IMR-90 (cell line): ENCODE results near the gene ERN1. TPM values are rescaled to one million over a fixed set of nuclear protein-coding genes. Genes with fewer than 3 reads are reported as not detected.

Experiments
- ATAC-seq: fragments of 200-7000 bp; cut with Tn5 transposase; 2 replicates; pipeline ENCODE4 v1.9.1; 2020; ENCODE audit warnings: low read depth, mild to moderate bottlenecking, moderate library complexity
- BruUV-seq: library from RNA; stranded (reverse); fragments of 400-500 nt; replicated peaks from 2 replicates; lab custom pipeline; 2021; lab: Mats Ljungman, UMichigan
- CTCF ChIA-PET: fragments of 300-600 bp; formaldehyde crosslinking; extraction: SDS; loops from one replicate; lab custom pipeline; 2021; ENCODE audit warnings: antibody characterized with exemption; lab: Yijun Ruan, JAX
- POLR2A ChIA-PET: fragments of 300-600 bp; sonication (Branson Sonifier 250); formaldehyde crosslinking; loops from one replicate; lab custom pipeline; 2022; ENCODE audit warnings: antibody characterized with exemption; ENCODE audit not compliant: unreplicated experiment; lab: Charles Lee
- DNase-seq: peaks from one replicate; pipeline ENCODE4 v3.0.0; 2013
- H2AFZ ChIP-seq: replicated peaks from 2 replicates; pipeline ENCODE3; 2013; ENCODE audit warnings: low read length, mild to moderate bottlenecking; ENCODE audit not compliant: poor library complexity
- H2AK5ac ChIP-seq: 2 replicates; pipeline ENCODE4 v1.6.1; 2013; ENCODE audit warnings: low read depth, low read length, inconsistent platforms
- H2AK9ac ChIP-seq: replicated peaks from 2 replicates; pipeline ENCODE3; 2013; ENCODE audit warnings: mild to moderate bottlenecking, low read depth, low read length, moderate library complexity; ENCODE audit not compliant: poor library complexity
- H2BK120ac ChIP-seq: 2 replicates; pipeline ENCODE4 v1.6.1; 2013; ENCODE audit warnings: low read depth, low read length, inconsistent platforms
- H2BK15ac ChIP-seq: 3 replicates; pipeline ENCODE4 v1.6.1; 2013; ENCODE audit warnings: low read depth, low read length, inconsistent platforms
- H2BK20ac ChIP-seq: 2 replicates; pipeline ENCODE4 v1.6.1; 2013; ENCODE audit warnings: low read depth, mild to moderate bottlenecking, inconsistent platforms, low read length, moderate library complexity
- H2BK5ac ChIP-seq: 2 replicates; pipeline ENCODE4 v1.6.1; 2013; ENCODE audit warnings: mild to moderate bottlenecking, low read depth, low read length, inconsistent platforms; ENCODE audit not compliant: poor library complexity, severe bottlenecking
- H3K14ac ChIP-seq: replicated peaks from 2 replicates; pipeline ENCODE4 v1.6.1; 2013; ENCODE audit warnings: low read depth, low read length, inconsistent platforms
- H3K18ac ChIP-seq: 2 replicates; pipeline ENCODE4 v1.6.1; 2013; ENCODE audit warnings: low read depth, low read length, control low read depth
- H3K23ac ChIP-seq: 2 replicates; pipeline ENCODE4 v1.6.1; 2013; ENCODE audit warnings: low read depth, low read length, inconsistent platforms
- H3K27ac ChIP-seq: 2 replicates; pipeline ENCODE4 v1.5.1; 2013; ENCODE audit warnings: mild to moderate bottlenecking, control low read depth, low read length; ENCODE audit not compliant: insufficient read depth
- H3K27me3 ChIP-seq: 2 replicates; pipeline ENCODE4 v1.6.1; 2013; ENCODE audit warnings: low read length; ENCODE audit not compliant: control insufficient read depth, insufficient read depth
- H3K36me3 ChIP-seq: 2 replicates; pipeline ENCODE4 v1.6.1; 2013; ENCODE audit warnings: low read length, mixed read lengths; ENCODE audit not compliant: control insufficient read depth, insufficient read depth
- H3K4ac ChIP-seq: 2 replicates; pipeline ENCODE4 v1.6.1; 2013; ENCODE audit warnings: low read depth, low read length, inconsistent platforms
- H3K4me1 ChIP-seq: 2 replicates; pipeline ENCODE4 v1.6.1; 2013; ENCODE audit warnings: low read length, mixed read lengths; ENCODE audit not compliant: control insufficient read depth, insufficient read depth
- H3K4me2 ChIP-seq: 2 replicates; pipeline ENCODE4 v1.6.1; 2013; ENCODE audit warnings: low read depth, mild to moderate bottlenecking, control low read depth, low read length, moderate library complexity
- H3K4me3 ChIP-seq: 2 replicates; pipeline ENCODE4 v1.5.1; 2013; ENCODE audit warnings: low read depth, mild to moderate bottlenecking, control low read depth, low read length, moderate library complexity; ENCODE audit not compliant: insufficient read depth
- H3K56ac ChIP-seq: 2 replicates; pipeline ENCODE4 v1.6.1; 2013; ENCODE audit warnings: low read length, inconsistent platforms; ENCODE audit not compliant: insufficient read depth; ENCODE audit errors: extremely low read depth
- H3K79me1 ChIP-seq, 2 experiments: 2 replicates each; pipeline ENCODE4 v1.6.1; 2013; ENCODE audit warnings: low read length in 2 of 2, inconsistent platforms in 1 of 2, low read depth in 1 of 2
- H3K9ac ChIP-seq: 2 replicates; pipeline ENCODE4 v1.6.1; 2013; ENCODE audit warnings: low read depth, low read length, control low read depth
- H3K9me1 ChIP-seq: 2 replicates; pipeline ENCODE4 v1.6.1; 2013; ENCODE audit warnings: low read length, inconsistent platforms; ENCODE audit not compliant: insufficient read depth
- H3K9me3 ChIP-seq: 2 replicates; pipeline ENCODE4 v1.6.1; 2013; ENCODE audit warnings: low read length; ENCODE audit not compliant: control insufficient read depth, insufficient read depth
- H4K20me1 ChIP-seq: 2 replicates; pipeline ENCODE4 v1.6.1; 2013; ENCODE audit warnings: low read length, inconsistent platforms; ENCODE audit not compliant: insufficient read depth
- H4K5ac ChIP-seq: 2 replicates; pipeline ENCODE4 v1.6.1; 2013; ENCODE audit warnings: mild to moderate bottlenecking, low read depth, low read length, control low read depth
- H4K8ac ChIP-seq, 2 experiments: 2 replicates each; pipeline ENCODE4 v1.6.1; 2013; ENCODE audit warnings: low read depth in 2 of 2, low read length in 2 of 2, control low read depth in 1 of 2, inconsistent platforms in 1 of 2
- H4K91ac ChIP-seq: 2 replicates; pipeline ENCODE4 v1.6.1; 2013; ENCODE audit warnings: low read depth, low read length, inconsistent platforms; ENCODE audit not compliant: insufficient read depth
- CEBPB ChIP-seq: IDR thresholded peaks from 2 replicates; pipeline ENCODE4 v1.6.1; 2012; ENCODE audit warnings: low read depth, low read length, improper control_type of control experiment
- CTCF ChIP-seq: conservative IDR thresholded peaks from 2 replicates; pipeline ENCODE4 v1.5.1; 2012; ENCODE audit warnings: mild to moderate bottlenecking, low read depth, low read length, improper control_type of control experiment
- RFX5 ChIP-seq: IDR thresholded peaks from 2 replicates; pipeline ENCODE4 v1.8.0; 2012; ENCODE audit warnings: low read depth, mild to moderate bottlenecking, low read length, moderate library complexity
- WGBS, 2 experiments: methylation state at CpG; one replicate each; pipeline versions ENCODE4 v1.1.5 to v1.1.7; 2013; ENCODE audit warnings: missing lambda C conversion rate in 2 of 2; ENCODE audit not compliant: insufficient read length in 1 of 2; ENCODE audit errors: extremely low coverage in 2 of 2; 5-methylcytosine and 5-hydroxymethylcytosine counted together
- dilution Hi-C: fragments of 300-500 bp; cut with HindIII; formaldehyde crosslinking; loops from one replicate; pipeline ENCODE4 v1.14.3; 2018; ENCODE audit warnings: low sequenced_read_pairs; ENCODE audit not compliant: unreplicated experiment
- in situ Hi-C: fragments of 300-500 bp; cut with MboI; formaldehyde crosslinking; loops from 3 replicates; pipeline ENCODE4 v1.14.3; 2019; ENCODE audit warnings: low sequenced_read_pairs, inconsistent platforms, mixed read lengths
- intact Hi-C: fragments of 100-400 bp; cut with micrococcal nuclease; formaldehyde crosslinking; loops from 2 replicates; pipeline ENCODE4 v1.10.0; 2022
- polyA plus RNA-seq, 3 experiments: library from polyadenylated mRNA; depleted of rRNA; stranded (reverse); fragments of >200 nt; gene quantifications; 2 replicates each; pipeline ENCODE4 v1.2.3, GENCODE V29; 2012; ENCODE audit warnings: low replicate concordance in 1 of 3
- total RNA-seq: library from RNA; depleted of rRNA; stranded (reverse); fragments of >200 nt; gene quantifications from 2 replicates; pipeline ENCODE4 v1.2.3, GENCODE V29; 2012
- TF ChIP-seq, protein P1 (sequence below): fragments of 150-350 bp; IDR thresholded peaks from 2 replicates; pipeline ENCODE4 v1.6.1; 2017; ENCODE audit warnings: mild to moderate bottlenecking, antibody characterized with exemption, low read length, low read depth

ERN1 gene
- total and polyA plus RNA-seq, 2 of the 4 experiments (the other 2 are of a cell fraction): 2.7 to 4.1 TPM

- H3K23ac ChIP-seq: no peak overlapping the region
- H2BK15ac ChIP-seq: no peak overlapping the region
- no peak overlapping the region for H2AK5ac ChIP-seq
- BruUV-seq: no TSS peak
- dilution Hi-C loops (no loop called here), intact Hi-C loops (no loop called here), in situ Hi-C loops (no loop called here)
- no peak overlapping the region for H4K91ac ChIP-seq
- no peak overlapping the region for H3K9ac ChIP-seq
- no peak for TF ChIP-seq CEBPB
- no peak for TF ChIP-seq RFX5
- TF ChIP-seq, protein P1, sequence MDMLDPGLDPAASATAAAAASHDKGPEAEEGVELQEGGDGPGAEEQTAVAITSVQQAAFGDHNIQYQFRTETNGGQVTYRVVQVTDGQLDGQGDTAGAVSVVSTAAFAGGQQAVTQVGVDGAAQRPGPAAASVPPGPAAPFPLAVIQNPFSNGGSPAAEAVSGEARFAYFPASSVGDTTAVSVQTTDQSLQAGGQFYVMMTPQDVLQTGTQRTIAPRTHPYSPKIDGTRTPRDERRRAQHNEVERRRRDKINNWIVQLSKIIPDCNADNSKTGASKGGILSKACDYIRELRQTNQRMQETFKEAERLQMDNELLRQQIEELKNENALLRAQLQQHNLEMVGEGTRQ: no peak
- no peak for TF ChIP-seq CTCF
- no peak overlapping the region for H2AK9ac ChIP-seq
- ATAC-seq: no peak
- H3K9me1 ChIP-seq: peaks cover 11% of the 10 kb centered on the region; the same call in 1 of the 2 replicates
- H3K79me1 ChIP-seq: no peaks in the 10 kb centered on the region; a peak in 1 of 4 replicates
- H3K4me2 ChIP-seq: no peak overlapping the region
- ChIA-PET CTCF (no interaction called here), POLR2A (no interaction called here)
- no peaks in the 10 kb centered on the region for H3K27me3 ChIP-seq
- H3K56ac ChIP-seq: no peak overlapping the region
- no peak overlapping the region for H3K4me3 ChIP-seq
- H2AFZ ChIP-seq: no peak overlapping the region
- WGBS, 2 experiments: no CpG with 5 or more reads among the region's 2 CpGs
- H3K4ac ChIP-seq: no peak overlapping the region
- H3K27ac ChIP-seq: no peak overlapping the region
- no peak overlapping the region for H2BK5ac ChIP-seq
- no peaks in the 10 kb centered on the region for H3K9me3 ChIP-seq
- H3K14ac ChIP-seq: no peak overlapping the region
- H3K36me3 ChIP-seq: peaks cover 2% of the 10 kb centered on the region
- no peak overlapping the region for H3K18ac ChIP-seq
- no peak overlapping the region for H2BK120ac ChIP-seq
- peaks cover 4% of the 10 kb centered on the region for H3K4me1 ChIP-seq
- H4K8ac ChIP-seq: no peak overlapping the region
- DNase-seq: no peak
- no peak overlapping the region for H4K5ac ChIP-seq
- no peaks in the 10 kb centered on the region for H4K20me1 ChIP-seq
- no peak overlapping the region for H2BK20ac ChIP-seq
Observed at GRCh38 chr17:64162554-64162953, 32.6 kb upstream of the ERN1 start.
